Testis (tissue), 2 donors: ENCODE results near the gene MRPS27.

Experiments used
- POLR2A ChIP-seq: fragments of 450-650 bp; IDR thresholded peaks from one replicate; pipeline ENCODE4 v1.6.1; 2017; ENCODE audit warnings: antibody characterized with exemption, mild to moderate bottlenecking, moderate library complexity
- TF ChIP-seq, protein P1 (sequence below), 3 experiments: fragments of 450-650 bp in 2 of 3; fragments of 200-600 bp in 1 of 3; sonication (generic) in 1 of 3; IDR thresholded peaks; one replicate each; pipeline ENCODE4 v1.5.1; 2016 to 2019; ENCODE audit warnings: antibody characterized with exemption in 3 of 3, mild to moderate bottlenecking in 2 of 3, moderate library complexity in 1 of 3

GRCh38 chr5:72369301-72369700 lies 49.3 kb upstream of the MRPS27 start:
- TF ChIP-seq, protein P1, sequence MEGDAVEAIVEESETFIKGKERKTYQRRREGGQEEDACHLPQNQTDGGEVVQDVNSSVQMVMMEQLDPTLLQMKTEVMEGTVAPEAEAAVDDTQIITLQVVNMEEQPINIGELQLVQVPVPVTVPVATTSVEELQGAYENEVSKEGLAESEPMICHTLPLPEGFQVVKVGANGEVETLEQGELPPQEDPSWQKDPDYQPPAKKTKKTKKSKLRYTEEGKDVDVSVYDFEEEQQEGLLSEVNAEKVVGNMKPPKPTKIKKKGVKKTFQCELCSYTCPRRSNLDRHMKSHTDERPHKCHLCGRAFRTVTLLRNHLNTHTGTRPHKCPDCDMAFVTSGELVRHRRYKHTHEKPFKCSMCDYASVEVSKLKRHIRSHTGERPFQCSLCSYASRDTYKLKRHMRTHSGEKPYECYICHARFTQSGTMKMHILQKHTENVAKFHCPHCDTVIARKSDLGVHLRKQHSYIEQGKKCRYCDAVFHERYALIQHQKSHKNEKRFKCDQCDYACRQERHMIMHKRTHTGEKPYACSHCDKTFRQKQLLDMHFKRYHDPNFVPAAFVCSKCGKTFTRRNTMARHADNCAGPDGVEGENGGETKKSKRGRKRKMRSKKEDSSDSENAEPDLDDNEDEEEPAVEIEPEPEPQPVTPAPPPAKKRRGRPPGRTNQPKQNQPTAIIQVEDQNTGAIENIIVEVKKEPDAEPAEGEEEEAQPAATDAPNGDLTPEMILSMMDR (IDR thresholded peaks at IDR 0.05) = no peak
- TF ChIP-seq POLR2A = no peak
